Hematopoietic multipotent progenitor cell treated with erythropoietin and hydrocortisone succinate and interleukin-3 and kit ligand, for 17 days (in vitro differentiated cells): ENCODE results near the gene PDSS2.
"Not testable (repeated sequence)": the region's sequence is repeated elsewhere in the genome, so short reads cannot be mapped to it uniquely, and the experiment has no call there.

ENCODE experiments used
- DNase-seq: peaks from one replicate; pipeline ENCODE4 v3.0.0-alpha.2; 2015; ENCODE audit warnings: low spot score

PDSS2 gene, protein sequence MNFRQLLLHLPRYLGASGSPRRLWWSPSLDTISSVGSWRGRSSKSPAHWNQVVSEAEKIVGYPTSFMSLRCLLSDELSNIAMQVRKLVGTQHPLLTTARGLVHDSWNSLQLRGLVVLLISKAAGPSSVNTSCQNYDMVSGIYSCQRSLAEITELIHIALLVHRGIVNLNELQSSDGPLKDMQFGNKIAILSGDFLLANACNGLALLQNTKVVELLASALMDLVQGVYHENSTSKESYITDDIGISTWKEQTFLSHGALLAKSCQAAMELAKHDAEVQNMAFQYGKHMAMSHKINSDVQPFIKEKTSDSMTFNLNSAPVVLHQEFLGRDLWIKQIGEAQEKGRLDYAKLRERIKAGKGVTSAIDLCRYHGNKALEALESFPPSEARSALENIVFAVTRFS

DNA sequence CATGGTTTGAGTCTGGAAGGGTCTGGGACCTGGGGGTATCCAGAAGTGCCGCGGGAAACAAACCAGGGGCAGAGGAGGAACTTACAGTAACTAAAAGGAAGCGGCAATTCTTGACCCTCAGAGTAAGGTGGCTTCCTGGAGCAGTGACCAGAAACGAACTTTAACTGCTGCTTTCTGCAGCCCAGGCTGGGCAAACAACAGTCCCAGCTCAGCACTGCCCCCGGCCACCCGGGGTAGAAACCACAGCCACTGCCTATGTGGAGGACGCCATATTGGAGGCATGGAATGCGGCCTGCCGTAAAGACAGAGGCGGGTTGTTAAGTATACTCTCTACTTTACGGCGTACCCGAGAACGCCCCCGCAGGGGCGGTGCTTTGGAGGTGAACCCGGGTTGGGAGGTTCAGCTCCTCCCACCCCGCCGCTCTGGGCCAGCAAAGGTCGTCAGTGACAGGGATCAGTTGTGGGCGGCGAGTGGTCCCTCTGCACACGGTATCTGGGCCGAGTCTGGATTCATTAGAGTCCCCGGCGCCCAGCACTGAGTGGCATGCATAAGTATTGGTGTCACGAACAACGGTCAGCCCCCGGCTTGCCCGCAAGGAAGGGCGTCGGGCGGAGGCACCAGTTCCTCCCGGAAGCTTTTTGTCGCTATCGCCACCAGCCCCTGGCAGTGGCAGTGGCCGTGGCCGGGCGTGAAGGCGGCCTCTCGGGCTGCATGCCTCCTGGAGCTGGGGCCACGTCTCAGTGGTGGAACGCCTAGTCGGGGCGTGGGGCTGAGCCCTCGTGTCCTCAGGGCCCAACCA, at the start of gene PDSS2:
Gene PDSS2, minus strand, starts transcription at position 282 of the 800 bp plus-strand sequence. Its CDS starts 279 bp downstream, at position 3.
- DNase-seq: peak; percentile 95

- no peak for DNase-seq
Observed at GRCh38 chr6:107506145-107506544, 46.8 kb upstream of the PDSS2 start.

DNA sequence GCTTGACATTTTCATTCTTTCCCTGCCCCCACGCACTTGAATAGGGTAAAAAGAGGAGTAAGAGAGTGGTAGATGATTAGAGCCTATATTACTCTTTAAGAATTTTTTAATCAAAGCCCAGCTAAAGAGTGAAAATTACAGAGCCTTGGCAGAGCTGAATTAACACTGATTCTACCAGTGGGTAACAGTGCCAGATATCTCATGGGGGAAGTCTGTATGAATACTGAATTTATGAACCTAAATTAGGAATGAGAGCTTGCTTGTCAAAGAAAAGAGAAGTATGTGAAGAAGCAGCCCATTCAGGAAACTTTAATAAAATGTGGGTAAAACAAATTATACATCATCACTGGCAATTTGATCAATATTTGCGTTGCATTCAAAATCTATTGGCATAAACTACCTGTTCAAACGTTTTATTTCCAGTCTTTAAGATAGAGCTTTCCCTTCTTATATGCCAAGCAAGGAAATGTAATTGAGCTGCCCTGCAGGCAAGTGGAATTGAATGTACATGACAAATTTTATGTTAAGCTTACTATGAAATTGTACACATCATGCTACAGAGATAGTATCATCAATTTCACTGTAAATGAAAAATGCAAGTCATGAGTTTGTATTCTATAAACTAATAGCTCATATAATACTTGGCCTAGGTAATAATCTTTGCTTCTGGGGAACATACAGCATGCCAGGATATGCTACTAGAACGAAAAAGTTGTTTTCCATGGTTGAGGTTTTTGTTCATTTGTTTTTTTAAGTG, 45.1 kb upstream of the PDSS2 start:
- no peak for DNase-seq

DNA sequence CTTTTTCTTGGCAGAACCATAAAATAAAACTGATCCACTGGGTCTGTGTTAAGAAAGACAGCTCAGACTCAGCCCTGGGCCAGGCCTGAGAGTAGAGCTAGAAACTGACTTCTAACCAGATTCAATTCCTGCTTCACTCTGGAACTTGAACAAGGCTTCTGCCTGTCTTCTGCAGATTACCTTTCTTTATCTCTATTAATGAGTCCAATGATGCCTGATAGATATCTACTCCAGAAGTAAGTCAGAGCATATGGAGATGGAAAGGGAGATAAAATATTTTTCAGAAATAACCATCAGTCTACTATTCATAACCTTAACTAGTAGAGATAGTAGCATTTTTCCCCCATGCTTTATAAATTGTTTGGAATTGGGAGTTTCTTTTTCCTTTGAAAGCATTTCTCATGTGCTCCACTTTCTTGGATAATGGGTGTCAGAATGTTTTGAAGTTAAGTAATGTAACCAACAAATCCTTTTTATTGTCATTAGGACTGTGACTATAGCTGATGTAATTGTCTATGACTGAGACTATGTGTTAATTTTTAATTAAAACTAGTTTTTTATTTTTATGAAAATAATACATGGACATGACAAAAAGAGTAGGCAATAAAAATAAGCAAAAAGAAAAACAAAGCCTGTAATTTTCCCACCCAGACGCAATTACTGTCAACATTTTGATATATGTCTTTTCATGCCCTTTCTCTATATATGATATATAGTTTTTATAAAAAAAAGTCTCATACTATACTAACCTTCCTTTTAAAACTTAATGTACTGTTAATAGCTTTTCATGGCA, 37.7 kb upstream of the PDSS2 start:
- no peak for DNase-seq

GRCh38 chr6:107495971-107496370, 36.6 kb upstream of the PDSS2 start:
- DNase-seq: no peak

GRCh38 chr6:107495196-107495643, 35.9 kb upstream of the PDSS2 start:
- DNase-seq: no peak

DNA sequence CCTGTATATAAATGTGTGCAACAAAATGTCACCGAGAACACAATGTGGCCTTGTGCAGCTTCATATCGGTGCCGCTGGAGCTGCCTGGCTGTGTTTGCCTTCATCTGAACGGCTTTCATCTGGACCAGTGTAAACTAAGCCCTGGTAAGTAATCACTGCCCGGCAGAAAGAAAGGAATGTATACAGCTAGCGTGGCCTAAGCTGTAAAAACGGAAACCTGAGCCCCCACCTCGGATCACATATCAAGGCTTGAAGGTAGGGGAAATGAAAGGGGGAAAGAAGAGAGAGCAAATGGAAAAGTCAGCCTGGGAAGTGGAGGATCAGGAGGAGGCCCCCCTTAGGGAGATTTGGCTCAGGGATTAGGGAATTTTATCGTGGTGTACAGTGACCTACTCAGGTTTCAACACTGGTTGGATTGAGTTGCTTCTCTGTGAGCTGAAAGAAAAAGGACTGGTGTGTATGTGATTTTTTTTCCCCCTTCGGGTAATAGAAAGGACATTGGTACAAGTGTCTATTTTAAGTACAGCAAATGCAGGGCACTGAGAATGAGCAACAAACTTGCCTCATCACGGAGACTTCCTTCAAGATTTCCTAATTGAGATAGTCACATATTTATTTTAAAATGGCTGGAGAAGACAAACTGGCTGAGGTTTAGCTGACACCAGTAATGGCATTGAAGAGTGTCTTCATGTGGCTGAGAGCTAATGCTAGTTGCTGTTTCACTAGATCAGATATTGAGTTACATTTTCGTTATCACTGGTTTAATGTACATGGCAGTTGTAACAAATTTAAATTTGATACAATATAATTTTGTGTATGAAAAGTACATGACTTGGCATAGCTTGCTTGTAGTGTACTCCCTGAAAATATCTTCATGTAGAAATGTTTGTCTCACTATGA, 34.0 kb upstream of the PDSS2 start:
- DNase-seq: no peak

GRCh38 chr6:107491760-107492660, 32.6 kb upstream of the PDSS2 start:
- no peak for DNase-seq

DNA sequence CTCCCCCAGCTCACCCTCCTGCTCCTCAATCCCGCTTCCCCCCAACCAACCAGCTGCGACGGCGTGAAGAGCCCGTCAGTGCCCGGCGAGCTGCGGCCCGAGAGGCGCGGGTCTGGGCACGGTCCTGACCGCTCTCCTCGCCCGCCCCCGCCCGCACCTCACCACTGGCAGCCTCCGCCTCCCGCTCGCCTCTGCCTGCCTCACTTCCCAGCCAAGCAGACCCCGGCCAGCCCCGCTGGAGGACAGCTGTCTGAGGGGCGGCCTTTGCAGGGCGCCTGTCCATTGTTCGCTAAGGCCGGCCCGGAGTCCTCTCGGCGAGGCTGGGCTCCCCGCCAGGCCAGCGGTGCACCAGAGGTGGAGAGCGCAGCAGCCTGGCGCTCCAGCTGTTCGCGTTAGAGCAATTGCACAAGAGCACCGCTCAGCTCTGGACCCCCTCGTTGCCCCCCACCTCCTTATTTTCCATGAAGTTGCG, 31.8 kb upstream of the PDSS2 start:
- DNase-seq: no peak

- no peak for DNase-seq
Observed at GRCh38 chr6:107490566-107491137, 31.3 kb upstream of the PDSS2 start.

DNA sequence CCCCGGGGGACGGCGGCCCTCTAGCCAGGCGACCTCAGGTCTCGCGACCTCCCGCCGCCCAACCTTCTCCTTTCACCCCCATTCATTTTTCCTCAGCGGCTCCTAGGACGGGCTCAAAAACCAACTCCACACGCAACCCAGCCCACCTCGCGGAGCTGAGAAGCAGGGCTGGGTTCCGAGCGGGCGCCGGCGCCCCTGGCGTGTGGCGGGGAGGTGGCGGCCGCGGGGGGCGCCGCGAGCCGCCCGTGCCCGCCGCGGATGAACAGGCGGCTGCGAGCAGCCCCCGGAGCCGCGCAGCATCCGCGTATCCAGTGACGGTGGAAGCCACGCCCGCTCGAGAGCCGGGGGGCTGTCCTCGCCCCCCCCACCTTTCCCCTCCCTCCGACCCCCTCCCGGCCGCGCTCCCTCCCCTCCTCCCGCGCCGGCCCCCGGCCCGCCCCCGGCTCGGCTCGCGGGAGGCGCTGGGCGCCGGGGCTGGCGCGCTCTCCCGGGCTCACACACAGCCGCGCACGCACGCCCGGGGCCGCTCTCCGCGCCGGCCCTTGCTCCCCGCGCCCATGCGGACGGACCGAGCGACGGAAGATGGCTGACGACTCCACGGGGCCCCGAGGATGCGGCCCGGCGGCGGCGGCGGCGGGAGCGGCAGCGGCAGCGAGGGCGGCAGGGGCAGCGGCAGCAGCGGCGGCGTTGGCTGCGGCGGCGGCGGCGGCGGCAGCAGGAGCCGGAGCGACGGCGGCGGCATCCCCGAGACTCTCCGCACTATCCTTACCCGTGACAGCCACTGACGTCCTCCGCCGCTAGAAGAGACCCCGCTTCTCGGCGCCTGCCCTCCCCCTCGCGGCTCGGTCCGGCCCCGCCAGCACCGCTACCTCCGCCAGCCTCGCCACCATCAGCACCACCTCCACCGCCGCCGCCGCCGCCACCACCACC, 30.5 kb upstream of the PDSS2 start, which contains the start of gene SOBP:
Gene SOBP, plus strand, starts transcription at position 482 of the 930 bp plus-strand sequence. CDS start 500 bp downstream, outside the sequence.
- no peak for DNase-seq

DNA sequence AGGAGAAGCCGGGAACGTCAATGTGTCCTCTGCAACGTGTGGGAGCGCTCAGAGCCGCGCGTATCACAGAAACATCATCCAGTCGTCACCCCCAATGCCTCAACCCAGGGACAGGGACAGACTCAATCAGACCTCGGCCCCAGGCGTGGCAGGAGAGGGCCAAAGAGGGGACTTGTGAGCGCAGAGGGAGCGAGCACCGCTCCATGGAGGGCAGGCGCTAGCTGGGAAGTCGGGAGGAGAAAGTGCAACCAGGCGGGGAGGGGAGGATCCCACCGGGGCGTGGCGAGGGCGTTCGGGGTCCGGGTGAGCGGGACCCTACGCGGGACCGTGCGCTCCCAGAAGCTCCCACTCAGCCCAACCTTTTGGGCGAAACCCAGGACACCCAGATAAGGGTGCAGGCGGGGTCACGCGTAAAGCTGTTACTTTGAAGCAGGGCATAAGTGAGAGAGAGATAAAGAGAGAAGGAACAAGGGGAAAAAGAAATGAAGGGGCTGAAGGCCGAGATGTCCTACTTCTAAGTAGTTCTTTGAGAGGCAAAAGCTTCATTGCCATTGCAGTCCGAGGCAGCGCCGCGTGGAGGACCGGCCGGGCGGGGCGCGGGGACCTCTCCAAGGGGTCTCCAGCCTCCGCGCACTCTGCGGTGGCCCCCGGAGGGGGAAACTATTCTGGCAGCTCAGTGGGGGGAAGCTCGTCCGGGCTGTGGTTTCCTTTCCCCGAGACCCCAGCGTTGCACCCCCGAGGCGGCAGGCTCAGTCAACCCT, 29.7 kb upstream of the PDSS2 start:
- DNase-seq: no peak

GRCh38 chr6:107488174-107488874, 29.0 kb upstream of the PDSS2 start:
- no peak for DNase-seq

DNA sequence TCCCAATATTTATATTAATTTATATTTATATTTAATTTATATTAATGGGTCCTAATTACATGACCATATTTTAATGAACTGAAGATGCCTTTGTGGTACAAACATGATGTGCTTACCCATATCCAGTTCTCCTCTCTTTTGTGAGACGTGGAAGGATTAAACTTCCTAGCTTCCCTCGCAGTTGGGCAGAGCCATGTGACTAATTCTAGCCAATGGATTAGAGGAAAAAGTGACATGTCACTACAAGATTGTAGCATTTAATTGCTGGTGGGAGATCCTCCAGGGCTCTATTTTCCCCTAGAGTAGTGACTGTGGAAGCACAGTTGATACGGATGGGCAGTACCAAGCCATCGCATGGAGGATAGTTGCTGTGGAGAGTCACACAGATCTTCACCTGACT, 25.8 kb upstream of the PDSS2 start:
- no peak for DNase-seq

DNA sequence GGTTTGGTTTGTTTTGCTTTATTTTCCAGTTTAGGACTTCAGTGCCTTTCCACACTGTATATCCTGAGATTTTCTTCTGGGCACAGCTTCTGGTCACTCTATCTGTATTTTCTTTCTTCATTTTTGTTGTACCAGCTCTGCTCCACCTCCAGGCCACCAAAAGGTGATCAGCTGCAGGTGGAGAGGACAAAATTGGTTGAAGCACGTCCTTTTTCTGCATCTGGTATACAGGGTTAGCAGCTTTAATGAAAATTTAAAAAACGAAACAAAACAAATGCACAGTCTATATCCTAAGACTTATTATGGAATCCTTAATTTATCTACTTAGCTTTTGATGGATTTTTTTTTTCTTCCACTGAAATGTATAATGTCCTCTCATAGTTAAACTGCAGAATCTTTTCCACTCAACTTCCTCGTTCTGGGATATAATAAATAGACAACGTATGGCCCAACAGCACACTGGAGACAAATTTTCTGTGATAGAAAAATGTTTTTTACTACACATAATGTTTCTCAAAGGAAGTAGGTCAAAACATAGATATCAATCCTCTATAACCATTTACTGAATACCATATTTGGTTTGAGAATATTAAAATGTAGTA, 19.8 kb upstream of the PDSS2 start:
- DNase-seq: no peak

DNA sequence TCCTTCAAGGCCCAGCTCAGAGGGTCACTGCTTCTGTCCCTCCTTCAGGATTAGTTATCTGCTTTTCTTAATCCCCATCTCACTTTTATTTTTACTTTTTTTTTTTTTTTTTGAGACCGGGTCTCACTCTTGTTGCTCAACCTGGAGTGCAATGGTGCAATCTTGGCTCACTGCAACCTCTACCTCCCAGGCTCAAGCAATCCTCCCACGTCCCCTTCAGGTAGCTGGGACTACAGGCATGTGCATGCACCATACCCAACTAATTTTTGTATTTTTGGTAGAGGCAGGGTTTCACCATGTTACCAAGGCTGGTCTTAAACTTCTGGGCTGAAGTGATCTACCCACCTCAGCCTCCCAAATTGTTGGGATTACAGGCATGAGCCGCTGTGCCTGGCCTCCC, 16.5 kb upstream of the PDSS2 start:
- DNase-seq: not testable (repeated sequence)
